ENCODE results near the gene CES5A. TPM values are rescaled to one million over a fixed set of nuclear protein-coding genes. Genes with fewer than 3 reads are reported as not detected.
"Not testable (repeated sequence)": the region's sequence is repeated elsewhere in the genome, so short reads cannot be mapped to it uniquely, and the experiment has no call there.

CES5A gene
- total RNA-seq, 1 donor = not detected

GRCh38 chr16:55830658-55831294 lies 44.4 kb downstream of the CES5A start:
- DNase-seq (ENCODE audit: low read depth in 2 of 3, low spot score in 2 of 3) = no peak

- DNase-seq (ENCODE audit: low read depth in 2 of 3, low spot score in 2 of 3) = not testable (repeated sequence)
Observed at GRCh38 chr16:55829232-55829631, 45.9 kb downstream of the CES5A start.

GRCh38 chr16:55828680-55829079 lies 46.5 kb downstream of the CES5A start:
- no peak for DNase-seq (ENCODE audit: low read depth in 2 of 3, low spot score in 2 of 3)

DNA sequence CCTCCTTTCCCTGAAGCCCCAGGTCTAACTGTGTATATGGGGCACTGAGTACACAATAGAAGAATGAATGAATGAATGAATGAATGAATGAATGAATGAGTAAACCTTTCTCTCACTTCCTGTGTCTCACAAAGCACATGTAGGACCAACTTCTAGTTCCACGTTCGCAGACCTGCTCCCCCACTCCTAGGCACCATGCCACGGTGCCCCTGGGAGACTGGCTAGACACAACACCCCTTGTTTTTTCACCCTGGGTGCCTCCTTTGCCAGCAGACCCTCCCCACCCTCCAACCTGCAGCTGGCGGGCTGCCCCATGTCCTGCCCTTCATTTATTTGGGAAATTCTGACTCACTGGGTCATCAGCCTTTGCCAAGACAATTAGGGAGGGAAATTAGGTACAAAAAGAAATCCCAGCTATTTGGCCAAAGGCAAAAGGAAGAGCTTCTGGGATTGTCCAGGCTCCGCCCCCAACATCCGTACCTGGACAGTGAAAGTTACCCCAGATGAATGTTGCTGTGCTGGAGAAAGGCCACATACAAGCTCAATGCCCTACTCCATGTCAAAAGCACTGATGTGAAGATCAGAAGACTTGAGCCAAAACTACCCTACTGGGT lies 50.0 kb downstream of the CES5A start:
- DNase-seq (ENCODE audit: low read depth in 2 of 3, low spot score in 2 of 3) = no peak

DNA sequence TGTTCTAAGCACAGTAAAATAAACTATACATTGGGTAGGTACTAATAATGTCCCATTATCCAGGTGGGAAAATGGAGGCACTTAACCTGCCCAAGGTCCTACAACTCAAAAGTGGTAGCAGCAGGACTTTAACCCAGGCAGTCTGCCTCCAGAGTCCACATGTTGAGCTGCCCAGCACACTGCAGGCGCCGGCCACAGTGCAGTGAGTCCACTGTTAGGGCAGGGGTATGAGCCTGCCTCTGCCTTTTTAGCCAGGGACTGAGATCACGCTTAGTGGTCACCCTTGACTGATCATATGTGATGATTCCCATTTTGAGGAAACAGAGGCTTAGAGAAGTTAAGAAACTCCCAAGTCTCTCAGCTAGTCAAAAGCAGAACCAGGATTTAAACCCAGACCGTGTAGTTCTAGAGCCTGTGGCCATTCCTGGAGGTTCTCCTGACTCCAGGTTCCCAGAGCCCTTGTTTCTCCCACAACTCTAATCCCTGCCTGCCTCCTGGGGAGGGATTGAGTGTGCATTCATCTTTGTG lies 50.6 kb downstream of the CES5A start:
- DNase-seq (ENCODE audit: low read depth in 2 of 3, low spot score in 2 of 3) = no peak

DNA sequence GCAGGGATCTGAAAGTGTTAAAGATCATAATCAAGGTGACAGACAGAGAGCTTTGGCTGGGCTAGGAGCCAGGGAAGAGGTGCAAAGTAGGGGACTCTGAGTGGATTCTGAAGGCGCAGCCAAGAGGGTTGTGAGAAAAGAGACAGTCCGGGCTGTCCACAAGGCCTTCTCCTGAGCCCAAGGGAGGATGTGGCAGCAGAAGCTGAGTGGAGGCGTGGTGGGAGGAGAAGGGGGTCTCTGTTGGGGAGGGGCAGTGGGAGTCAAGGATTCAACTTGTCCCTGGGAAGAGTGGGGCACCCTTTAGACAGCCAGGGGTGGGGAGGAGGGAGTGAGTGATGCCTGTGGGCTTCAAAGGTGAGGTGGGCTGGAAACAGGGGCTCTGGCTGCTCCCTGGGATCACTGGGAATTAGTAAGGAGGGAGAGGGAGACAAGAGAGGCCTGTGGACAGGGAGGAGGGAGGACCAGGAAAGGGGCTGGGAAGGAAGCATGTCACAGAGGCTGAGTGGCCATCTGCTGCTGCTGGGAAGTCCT lies 52.8 kb downstream of the CES5A start:
- DNase-seq (ENCODE audit: low read depth in 2 of 3, low spot score in 2 of 3) = no peak

GRCh38 chr16:55821210-55821609 lies 54.0 kb downstream of the CES5A start:
- DNase-seq (ENCODE audit: low read depth in 2 of 3, low spot score in 2 of 3) = no peak

GRCh38 chr16:55820615-55821014 lies 54.6 kb downstream of the CES5A start:
- DNase-seq (ENCODE audit: low read depth in 2 of 3, low spot score in 2 of 3) = no peak

DNA sequence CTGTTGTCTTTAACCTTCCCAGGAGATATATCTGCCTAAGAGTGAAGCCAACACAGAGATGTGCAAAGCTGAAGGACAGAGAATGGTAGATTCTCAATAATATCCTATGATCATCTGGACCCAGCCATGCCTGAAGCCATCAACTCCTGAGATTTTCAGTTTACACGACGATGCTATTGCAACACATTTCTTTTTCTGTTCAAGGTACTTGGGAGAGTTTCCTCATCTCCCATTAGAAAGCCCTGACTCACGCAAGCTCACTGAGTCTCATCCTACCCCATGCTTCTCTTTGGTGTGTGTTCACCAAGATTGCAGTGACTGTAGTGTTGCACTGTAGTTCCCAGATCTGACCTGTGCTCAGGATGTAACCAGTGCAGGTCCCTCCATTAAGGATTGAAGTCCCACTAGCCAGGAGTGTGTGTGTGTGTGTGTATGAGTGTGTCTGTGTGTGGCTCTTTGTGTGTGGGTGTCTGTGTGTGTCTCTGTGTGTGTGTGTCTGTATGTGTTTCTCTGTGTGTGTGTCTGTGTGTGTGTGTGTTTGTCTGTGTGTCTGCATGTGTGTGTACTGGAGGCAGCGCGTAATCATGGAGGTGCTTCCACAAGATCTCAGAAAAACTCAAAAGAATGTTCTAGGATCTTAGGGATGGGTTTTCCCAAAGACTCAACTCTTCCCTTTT lies 57.8 kb downstream of the CES5A start:
- DNase-seq (ENCODE audit: low read depth in 2 of 3, low spot score in 2 of 3) = no peak

DNA sequence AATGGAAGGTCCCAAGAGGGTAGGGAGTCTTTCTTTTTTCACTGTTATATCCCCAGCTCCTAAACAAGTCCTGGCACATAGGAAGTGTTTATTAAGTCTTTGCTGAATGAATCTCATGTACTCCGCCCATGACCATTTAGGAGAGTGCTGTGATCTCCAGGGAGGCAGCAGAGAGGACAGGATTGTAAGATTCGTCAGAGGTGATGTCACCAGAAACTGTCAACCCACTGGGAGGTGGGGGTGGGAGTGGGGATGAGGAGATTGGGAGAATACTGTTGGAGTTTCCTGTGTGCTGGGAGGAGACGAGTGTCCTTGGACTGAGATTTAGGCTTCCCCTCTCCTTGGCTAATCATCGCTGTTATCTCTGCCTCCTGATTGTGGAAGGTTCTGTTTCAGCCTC lies 59.0 kb downstream of the CES5A start:
- DNase-seq (ENCODE audit: low read depth in 2 of 3, low spot score in 2 of 3) = not testable (repeated sequence)

GRCh38 chr16:55815320-55815719 lies 59.9 kb downstream of the CES5A start:
- DNase-seq (ENCODE audit: low read depth in 2 of 3, low spot score in 2 of 3) = no peak

- DNase-seq (ENCODE audit: low read depth in 2 of 3, low spot score in 2 of 3) = not testable (repeated sequence)
Observed at GRCh38 chr16:55814174-55814573, 61.0 kb downstream of the CES5A start.

DNA sequence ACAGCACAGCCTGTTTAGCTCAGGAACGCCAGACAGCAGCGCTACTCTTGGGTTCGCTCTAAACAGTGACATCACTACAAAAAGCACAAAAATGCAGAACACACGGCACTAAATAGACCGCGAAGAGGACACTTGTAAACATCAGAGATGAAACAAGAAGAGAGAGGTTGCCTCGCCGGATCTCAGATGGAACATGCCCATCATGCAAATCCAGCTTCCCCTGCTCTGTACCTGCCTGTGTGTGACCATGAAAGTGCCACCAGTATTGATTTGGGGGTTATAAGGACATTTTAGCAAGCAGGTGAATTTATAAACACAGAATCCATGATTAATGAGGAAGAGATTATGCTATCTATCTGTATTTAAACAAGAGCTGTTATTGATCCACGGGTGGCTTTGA lies 61.4 kb downstream of the CES5A start:
- not testable (repeated sequence) for DNase-seq (ENCODE audit: low read depth in 2 of 3, low spot score in 2 of 3)

DNA sequence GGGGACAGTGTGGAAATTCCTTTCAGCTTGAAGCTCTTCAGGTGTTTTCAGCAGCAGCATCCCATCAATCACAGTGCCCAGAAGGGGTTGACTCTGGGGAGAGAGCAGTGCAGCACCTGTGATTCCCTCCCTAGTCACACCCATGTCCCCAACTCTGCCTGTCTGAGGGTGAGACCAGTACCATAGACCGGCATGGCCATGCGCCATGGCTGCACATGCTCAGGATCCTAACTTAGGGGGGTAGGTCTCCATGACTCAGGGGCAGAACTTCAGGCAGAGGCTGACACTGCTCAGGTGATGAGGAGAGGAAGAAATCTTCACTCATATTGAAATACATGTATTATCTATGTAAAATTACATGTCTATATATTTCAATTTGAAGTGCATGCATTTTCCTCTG lies 62.2 kb downstream of the CES5A start:
- DNase-seq (ENCODE audit: low read depth in 2 of 3, low spot score in 2 of 3) = no peak

DNA sequence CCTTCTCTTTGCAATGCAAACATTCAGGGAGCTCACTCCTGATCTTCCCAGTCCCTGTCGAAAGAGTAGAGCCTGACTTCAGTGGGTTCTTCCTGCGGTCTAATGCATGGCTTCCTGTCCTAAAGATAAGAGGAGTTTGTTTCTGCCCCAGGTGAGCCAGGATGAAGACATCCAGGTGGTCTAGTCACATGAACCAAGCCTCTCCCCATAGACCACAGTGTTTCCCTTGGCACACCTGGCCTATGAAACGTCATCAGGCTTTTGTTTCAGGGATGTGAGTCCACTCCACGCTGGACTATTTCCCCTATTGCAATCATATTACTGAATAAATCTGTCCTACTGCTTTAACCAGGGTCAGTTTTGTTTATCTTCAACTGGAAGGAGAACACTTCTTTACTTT lies 63.4 kb downstream of the CES5A start:
- DNase-seq (ENCODE audit: low read depth in 2 of 3, low spot score in 2 of 3) = no peak

GRCh38 chr16:55810451-55810961 lies 64.7 kb downstream of the CES5A start:
- DNase-seq (ENCODE audit: low read depth in 2 of 3, low spot score in 2 of 3) = no peak

- peak in 1 of 3 donors; percentile 0 for DNase-seq (ENCODE audit: low read depth in 2 of 3, low spot score in 2 of 3)
Observed at GRCh38 chr16:55809851-55810250, 65.3 kb downstream of the CES5A start.

DNA sequence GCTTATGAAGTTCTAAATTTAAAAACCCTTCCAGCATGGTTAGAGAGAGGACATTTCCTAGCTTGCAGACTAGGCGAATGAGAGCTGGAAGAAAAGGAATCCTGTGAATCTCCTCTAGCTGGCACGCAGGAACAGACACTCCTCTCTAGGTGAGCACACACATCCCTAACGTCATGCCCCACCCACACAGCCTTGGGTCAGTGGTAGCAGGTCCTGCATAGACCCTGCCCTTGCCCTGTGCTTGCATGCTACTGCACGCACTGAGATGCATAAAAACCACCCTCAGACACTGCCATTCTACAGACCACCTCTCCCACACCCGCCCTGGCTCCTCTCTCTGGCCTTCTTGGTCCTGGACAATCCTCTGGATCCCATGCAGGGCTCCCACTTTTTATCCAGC lies 65.8 kb downstream of the CES5A start:
- peak in 1 of 3 donors; percentile 0 for DNase-seq (ENCODE audit: low read depth in 2 of 3, low spot score in 2 of 3)

DNA sequence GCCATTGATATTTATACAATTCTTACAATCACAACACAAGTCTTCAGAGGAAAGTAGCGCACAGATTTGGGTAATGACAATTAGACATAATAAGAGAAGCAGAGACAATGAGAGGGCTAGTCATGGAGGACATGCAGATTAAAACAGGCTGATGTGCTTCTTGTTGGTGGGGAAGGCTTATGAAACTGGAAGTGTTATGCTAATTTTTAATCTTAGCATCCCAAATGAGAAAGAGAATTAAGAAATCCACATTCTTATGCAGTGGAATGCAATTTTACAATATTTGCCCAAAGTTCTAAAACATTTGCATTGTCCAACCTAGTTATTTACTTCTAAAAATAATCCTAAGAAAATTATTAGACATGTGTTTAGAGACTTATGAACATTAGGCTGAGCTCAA lies 66.9 kb downstream of the CES5A start:
- DNase-seq (ENCODE audit: low read depth in 2 of 3, low spot score in 2 of 3) = not testable (repeated sequence)

DNA sequence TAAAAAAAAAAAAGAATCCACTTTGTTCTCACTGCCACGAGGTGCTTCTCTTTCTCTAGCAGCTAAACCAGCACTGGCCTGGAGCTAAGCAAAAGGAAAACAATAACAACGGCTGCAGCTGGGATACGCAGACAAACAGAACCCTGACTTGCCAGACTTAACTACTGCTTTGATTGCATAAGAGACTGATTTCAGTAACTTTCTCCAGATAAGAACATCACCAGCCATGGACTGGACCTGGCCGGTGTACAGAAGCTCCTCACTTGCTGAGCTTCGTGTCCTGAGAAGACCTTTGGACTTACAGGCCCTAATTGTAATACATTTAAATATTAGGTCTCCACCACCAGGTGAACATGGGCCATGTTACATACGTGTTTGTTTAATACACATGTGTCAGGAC lies 70.1 kb downstream of the CES5A start:
- DNase-seq (ENCODE audit: low read depth in 2 of 3, low spot score in 2 of 3) = not testable (repeated sequence)

DNA sequence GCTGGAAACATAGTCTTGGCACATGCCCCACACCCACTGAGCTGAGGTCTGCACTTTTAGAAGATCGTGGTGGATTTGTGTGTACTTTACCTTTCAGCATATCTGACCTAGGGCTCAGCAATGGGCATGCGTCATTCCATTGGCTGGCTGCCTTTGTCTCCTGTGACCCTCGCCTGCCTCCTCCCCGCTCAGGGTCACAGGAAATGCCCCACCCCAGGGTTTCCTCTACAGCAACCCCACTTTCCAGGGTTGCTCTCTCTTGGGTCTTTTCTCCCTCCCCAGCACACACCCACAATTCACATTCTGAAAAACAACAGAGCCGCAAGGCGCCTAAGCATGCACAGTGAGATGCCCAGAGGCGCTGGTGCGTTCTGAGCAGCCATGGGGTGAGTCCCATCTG lies 71.5 kb downstream of the CES5A start:
- not testable (repeated sequence) for DNase-seq (ENCODE audit: low read depth in 2 of 3, low spot score in 2 of 3)

Measured in hematopoietic multipotent progenitor cell (in vitro differentiated cells).